Fibroblast of lung (primary cell): ENCODE results near the gene SPINK7.

ENCODE experiments used
- CTCF ChIP-seq, 2 donors: IDR thresholded peaks in 1 of 2; conservative IDR thresholded peaks in 1 of 2; 1 replicate in 1 of 2; 2 replicates in 1 of 2; pipeline ENCODE4 v1.5.1; 2011 to 2012; ENCODE audit warnings: low read length in 2 of 2, control low read depth in 1 of 2, inconsistent platforms in 1 of 2, low read depth in 1 of 2, mild to moderate bottlenecking in 1 of 2
- EZH2 ChIP-seq: IDR thresholded peaks from 2 replicates; pipeline ENCODE4 v1.5.1; 2012; ENCODE audit warnings: low read length, control low read depth, mild to moderate bottlenecking; ENCODE audit errors: missing control alignments

GRCh38 chr5:148342371-148343045 lies 30.3 kb downstream of the SPINK7 start:
- TF ChIP-seq CTCF (conservative IDR thresholded peaks at IDR 0.05 in 1 of 2, IDR thresholded peaks at IDR 0.05 in 1 of 2; ENCODE audit: low read depth in 1 of 2, low read length in 2 of 2) (no peak), EZH2 (no peak)
